WERI-Rb-1 (cell line): ENCODE measurements around the gene PRSS57.

Experiments used
- DNase-seq: peaks from one replicate; pipeline ENCODE4 v3.0.0-alpha.2; 2020
- H3K27ac ChIP-seq: fragments of 250-450 bp; sonication (Bioruptor Pico); 2 replicates; pipeline ENCODE4 v1.5.1; 2020; ENCODE audit warnings: mild to moderate bottlenecking, moderate library complexity
- H3K27me3 ChIP-seq: fragments of 250-450 bp; sonication (Bioruptor Pico); 2 replicates; pipeline ENCODE4 v1.5.1; 2021; ENCODE audit warnings: mild to moderate bottlenecking, low read depth, moderate library complexity; ENCODE audit not compliant: insufficient read depth, severe bottlenecking
- H3K36me3 ChIP-seq: fragments of 250-450 bp; sonication (Bioruptor Pico); 2 replicates; pipeline ENCODE4 v1.5.1; 2020; ENCODE audit warnings: mild to moderate bottlenecking, moderate library complexity
- H3K4me3 ChIP-seq: 2 replicates; pipeline ENCODE4 v1.5.1; 2011; ENCODE audit warnings: low read depth, mild to moderate bottlenecking, control low read depth, low read length
- H3K9me3 ChIP-seq: fragments of 250-450 bp; sonication (Bioruptor Pico); 2 replicates; pipeline ENCODE4 v1.5.1; 2021; ENCODE audit warnings: mild to moderate bottlenecking, moderate library complexity; ENCODE audit not compliant: severe bottlenecking
- CTCF ChIP-seq: IDR thresholded peaks from 2 replicates; pipeline ENCODE4 v1.5.1; 2011; ENCODE audit warnings: low read depth, mild to moderate bottlenecking, control low read depth, inconsistent platforms, low read length

Gene PRSS57

GRCh38 chr19:648305-648704, 46.9 kb downstream of the PRSS57 start:
- DNase-seq, result no peak
- peaks cover 63% of the 10 kb centered on the region for H3K36me3 ChIP-seq
- H3K4me3 ChIP-seq, result no peak overlapping the region
- H3K9me3 ChIP-seq, result no peaks in the 10 kb centered on the region
- TF ChIP-seq CTCF, result no peak
- H3K27ac ChIP-seq, result no peak overlapping the region
- H3K27me3 ChIP-seq, result no peaks in the 10 kb centered on the region

- Histone ChIP-seq H3K27ac (no peak overlapping the region), H3K4me3 (no peak overlapping the region), H3K36me3 (peaks cover 62% of the 10 kb centered on the region), H3K9me3 (no peaks in the 10 kb centered on the region), H3K27me3 (no peaks in the 10 kb centered on the region)
- no peak for TF ChIP-seq CTCF
- DNase-seq, result no peak
Observed at GRCh38 chr19:647566-648284, 47.5 kb downstream of the PRSS57 start.

- TF ChIP-seq CTCF, result no peak
- no peak overlapping the region for H3K4me3 ChIP-seq
- H3K27me3 ChIP-seq, result no peaks in the 10 kb centered on the region
- no peak overlapping the region for H3K27ac ChIP-seq
- peaks cover 54% of the 10 kb centered on the region for H3K36me3 ChIP-seq
- DNase-seq, result no peak
- H3K9me3 ChIP-seq, result no peaks in the 10 kb centered on the region
Observed at GRCh38 chr19:646779-647565, 48.3 kb downstream of the PRSS57 start.

- H3K27me3 ChIP-seq, result no peaks in the 10 kb centered on the region
- DNase-seq, result no peak
- H3K27ac ChIP-seq, result no peak overlapping the region
- H3K9me3 ChIP-seq, result no peaks in the 10 kb centered on the region
- TF ChIP-seq CTCF, result no peak
- peaks cover 48% of the 10 kb centered on the region for H3K36me3 ChIP-seq
- H3K4me3 ChIP-seq, result no peak overlapping the region
Observed at GRCh38 chr19:645912-646778, 49.1 kb downstream of the PRSS57 start.

GRCh38 chr19:644789-645188, 50.5 kb downstream of the PRSS57 start:
- Histone ChIP-seq H3K27me3 (no peaks in the 10 kb centered on the region), H3K4me3 (no peak overlapping the region), H3K36me3 (peaks cover 45% of the 10 kb centered on the region), H3K27ac (no peak overlapping the region), H3K9me3 (no peaks in the 10 kb centered on the region)
- TF ChIP-seq CTCF, result no peak
- no peak for DNase-seq
